AG04449 (cell line): Measurements from ENCODE around the gene PID1.

Source experiments
- CTCF ChIA-PET: fragments of 350-600 bp; formaldehyde crosslinking; extraction: SDS; loops from one replicate; lab custom pipeline; 2021; ENCODE audit warnings: antibody characterized with exemption; lab: Yijun Ruan, JAX
- POLR2A ChIA-PET: fragments of 400-600, 350-600 bp; formaldehyde crosslinking; extraction: SDS; loops from one replicate; lab custom pipeline; 2020; ENCODE audit warnings: antibody characterized with exemption, inconsistent platforms; lab: Yijun Ruan, JAX
- DNase-seq: peaks from one replicate; pipeline ENCODE4 v3.0.0-alpha.2; 2010; ENCODE audit warnings: low read depth, low spot score
- H3K4me3 ChIP-seq: 2 replicates; pipeline ENCODE4 v1.5.1; 2011; ENCODE audit warnings: low read depth, mild to moderate bottlenecking, control low read depth, low read length
- TF ChIP-seq, protein P1 (sequence below): IDR thresholded peaks from one replicate; pipeline ENCODE4 v1.5.1; 2011; ENCODE audit warnings: mild to moderate bottlenecking, moderate library complexity, low read length, control low read depth, inconsistent platforms; ENCODE audit not compliant: insufficient read depth; ENCODE audit errors: missing control alignments

The PID1 gene

DNA sequence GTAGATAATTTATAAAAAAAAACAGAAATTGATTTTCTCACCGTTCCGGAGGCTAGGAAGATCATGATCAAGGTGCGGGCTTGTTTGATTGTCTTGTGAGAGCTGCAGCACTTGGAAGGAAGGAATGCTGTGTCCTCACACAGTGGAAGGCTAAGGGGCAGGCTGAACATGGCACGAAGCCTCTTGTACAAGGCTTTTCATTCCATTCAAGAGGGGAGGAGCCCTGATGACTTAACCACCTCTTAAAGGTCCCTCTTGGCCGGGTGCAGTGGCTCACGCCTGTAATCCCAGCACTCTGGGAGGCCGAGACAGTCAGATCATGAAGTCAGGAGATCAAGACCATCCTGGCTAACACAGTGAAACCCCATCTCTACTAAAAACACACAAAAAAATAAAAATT is 39.2 kb downstream of the PID1 start:
- ChIA-PET POLR2A (no interaction called here), CTCF (no interaction called here)
- no peak overlapping the region for H3K4me3 ChIP-seq
- TF ChIP-seq, protein P1, sequence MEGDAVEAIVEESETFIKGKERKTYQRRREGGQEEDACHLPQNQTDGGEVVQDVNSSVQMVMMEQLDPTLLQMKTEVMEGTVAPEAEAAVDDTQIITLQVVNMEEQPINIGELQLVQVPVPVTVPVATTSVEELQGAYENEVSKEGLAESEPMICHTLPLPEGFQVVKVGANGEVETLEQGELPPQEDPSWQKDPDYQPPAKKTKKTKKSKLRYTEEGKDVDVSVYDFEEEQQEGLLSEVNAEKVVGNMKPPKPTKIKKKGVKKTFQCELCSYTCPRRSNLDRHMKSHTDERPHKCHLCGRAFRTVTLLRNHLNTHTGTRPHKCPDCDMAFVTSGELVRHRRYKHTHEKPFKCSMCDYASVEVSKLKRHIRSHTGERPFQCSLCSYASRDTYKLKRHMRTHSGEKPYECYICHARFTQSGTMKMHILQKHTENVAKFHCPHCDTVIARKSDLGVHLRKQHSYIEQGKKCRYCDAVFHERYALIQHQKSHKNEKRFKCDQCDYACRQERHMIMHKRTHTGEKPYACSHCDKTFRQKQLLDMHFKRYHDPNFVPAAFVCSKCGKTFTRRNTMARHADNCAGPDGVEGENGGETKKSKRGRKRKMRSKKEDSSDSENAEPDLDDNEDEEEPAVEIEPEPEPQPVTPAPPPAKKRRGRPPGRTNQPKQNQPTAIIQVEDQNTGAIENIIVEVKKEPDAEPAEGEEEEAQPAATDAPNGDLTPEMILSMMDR: no peak
- no peak for DNase-seq

DNA sequence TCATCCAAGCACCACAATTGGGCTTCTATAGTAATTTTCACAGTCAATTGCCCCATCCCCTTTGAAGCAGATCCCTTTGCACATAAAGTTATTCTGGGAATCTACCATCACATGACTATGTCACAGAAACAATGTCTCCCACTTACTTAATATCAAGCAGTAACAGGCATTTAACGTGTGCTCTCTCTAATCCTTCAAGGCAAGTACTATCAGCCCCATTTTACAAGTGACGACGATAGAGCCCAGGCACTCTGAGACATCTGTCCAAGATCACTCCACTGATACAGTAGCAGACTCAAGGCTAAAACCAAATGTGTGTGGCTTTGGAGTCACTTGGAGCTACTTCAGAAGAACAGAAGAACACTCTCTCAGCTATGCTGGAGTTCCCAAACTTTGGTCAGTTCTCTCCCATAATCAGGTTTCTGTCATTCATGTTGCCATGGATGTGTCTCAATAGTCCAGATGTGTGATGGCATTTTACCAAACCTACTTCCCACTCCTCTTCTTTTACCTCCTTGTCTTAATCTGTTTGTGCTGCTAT is 39.7 kb downstream of the PID1 start:
- no peak for DNase-seq
- no peak overlapping the region for H3K4me3 ChIP-seq
- TF ChIP-seq, protein P1: no peak
- ChIA-PET CTCF (no interaction called here), POLR2A (no interaction called here)

DNA sequence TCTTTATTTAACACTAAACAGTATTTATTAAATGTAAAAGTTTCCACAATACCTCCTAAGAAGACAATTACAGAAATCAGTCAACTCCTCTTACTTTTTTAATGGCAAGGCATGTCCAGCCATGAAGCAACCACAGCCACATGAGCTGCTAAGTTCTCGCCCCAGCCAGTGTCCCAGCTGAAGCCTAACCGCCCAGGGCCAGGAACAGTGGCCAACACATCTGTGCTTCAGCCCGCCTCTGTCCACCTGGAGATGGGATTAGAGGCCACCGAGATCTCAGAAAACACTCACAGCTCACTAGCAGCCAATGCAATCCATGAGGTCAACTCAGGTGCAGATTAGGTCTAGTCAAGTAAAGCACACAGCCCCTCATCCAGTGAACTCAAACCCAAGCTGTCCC is 40.2 kb downstream of the PID1 start:
- TF ChIP-seq, protein P1: no peak
- H3K4me3 ChIP-seq: no peak overlapping the region
- DNase-seq: no peak
- POLR2A ChIA-PET: no interaction called here
- CTCF ChIA-PET: no interaction called here

DNA sequence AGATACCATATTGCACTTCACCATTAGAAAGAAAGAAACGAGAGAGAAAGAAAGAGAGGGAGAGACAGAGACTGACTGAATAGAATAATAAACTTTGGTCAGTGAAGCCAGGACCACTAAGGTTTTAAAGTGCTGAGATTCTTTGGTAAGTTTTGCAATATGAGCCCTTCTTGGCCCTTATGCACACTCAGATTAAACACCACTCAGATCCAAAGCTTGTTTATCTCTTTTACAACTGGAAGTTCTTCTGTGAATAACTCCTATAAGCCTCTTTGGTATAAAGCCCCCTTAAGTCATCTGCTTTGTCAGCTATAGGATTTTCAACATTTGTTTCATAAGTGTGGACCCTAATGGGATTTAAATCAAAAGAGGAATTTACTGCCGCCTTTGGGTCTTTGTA is 40.8 kb downstream of the PID1 start:
- CTCF ChIA-PET: no interaction called here
- TF ChIP-seq, protein P1: no peak
- no peak for DNase-seq
- H3K4me3 ChIP-seq: no peak overlapping the region
- POLR2A ChIA-PET: no interaction called here

DNA sequence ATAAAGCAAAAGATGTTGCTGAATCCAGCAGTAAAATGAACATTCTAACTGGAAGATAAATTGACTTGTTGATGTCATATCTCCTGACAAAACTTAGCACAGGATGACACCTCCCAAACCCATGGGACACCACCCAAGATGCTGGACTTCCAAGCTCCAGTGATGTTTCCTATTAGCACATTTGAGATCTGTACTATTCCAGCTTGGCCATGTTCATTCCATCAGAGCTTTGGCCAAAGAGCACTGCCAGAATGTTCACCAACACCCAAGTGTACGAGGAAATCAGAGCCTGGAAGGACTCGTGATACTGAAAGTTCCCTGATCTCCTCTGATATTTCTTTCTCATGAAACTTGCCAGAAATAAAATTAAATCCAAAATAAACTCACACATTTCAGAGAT is 44.7 kb downstream of the PID1 start:
- ChIA-PET POLR2A (no interaction called here), CTCF (no interaction called here)
- no peak overlapping the region for H3K4me3 ChIP-seq
- TF ChIP-seq, protein P1: no peak
- DNase-seq: no peak

DNA sequence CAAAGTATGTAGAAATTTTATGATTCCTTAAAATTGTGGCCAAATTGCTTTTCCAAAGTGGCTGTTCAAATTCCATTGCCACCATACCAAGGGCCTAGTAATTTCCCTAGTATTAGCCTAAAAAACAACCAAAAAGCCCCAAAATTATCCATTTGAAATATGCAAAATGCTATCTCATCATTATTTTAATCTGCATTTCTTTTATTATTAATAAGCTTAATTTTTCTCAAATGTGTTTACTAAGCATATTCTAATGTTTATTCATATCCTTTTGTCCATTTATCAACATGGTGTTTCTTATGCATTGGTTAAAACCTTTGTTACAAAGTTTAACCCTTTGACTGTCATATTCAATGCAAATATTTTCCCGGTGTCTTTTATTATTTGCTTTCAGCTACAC is 48.0 kb downstream of the PID1 start:
- ChIA-PET POLR2A (no interaction called here), CTCF (no interaction called here)
- TF ChIP-seq, protein P1: no peak
- DNase-seq: no peak
- H3K4me3 ChIP-seq: no peak overlapping the region
